ENCODE data around the gene MEGF6. TPM values are rescaled to one million over a fixed set of nuclear protein-coding genes. Genes with fewer than 3 reads are reported as not detected.

The MEGF6 gene
- total RNA-seq, 2 experiments from 2014 or later: 2.0 to 2.5 TPM

DNA sequence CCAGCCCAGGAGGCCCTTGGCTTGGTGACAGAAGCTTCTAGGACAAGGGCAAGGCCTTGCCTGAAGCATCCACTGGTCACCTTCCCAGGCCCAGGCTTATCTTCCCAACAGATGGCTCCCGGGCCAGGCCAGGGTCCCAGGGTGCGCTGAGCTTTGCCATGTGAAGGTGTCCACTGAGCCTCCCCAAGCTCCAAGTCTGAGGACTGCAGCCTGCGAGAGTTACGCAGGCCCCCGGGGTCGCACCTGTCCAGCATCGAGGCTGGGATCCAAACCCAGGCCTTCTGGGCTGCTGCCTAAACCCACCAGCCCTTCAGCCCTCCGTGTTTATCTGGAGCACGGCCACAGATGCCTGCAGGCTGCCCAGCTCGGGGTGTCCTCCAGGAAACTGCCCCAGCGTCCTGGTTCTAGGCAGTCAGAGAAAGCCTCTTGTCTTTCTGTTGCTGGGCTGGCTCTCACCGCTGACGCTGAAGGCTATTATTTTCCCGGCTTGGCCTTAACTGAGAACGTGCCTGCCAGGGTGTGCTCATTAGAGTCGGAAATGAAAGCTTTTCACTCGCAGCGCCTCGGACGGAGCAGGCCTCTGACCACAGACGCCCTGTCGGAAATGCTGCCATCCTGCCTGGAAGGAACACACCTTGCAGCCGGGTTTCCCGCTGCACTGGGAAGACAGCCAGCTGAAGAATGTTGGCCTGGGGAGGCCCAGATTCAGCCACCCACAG is 71.4 kb downstream of the MEGF6 start:
- no peak for DNase-seq
- no peak overlapping the region for H3K27ac Mint-ChIP-seq
- TF ChIP-seq CTCF (IDR thresholded peaks at IDR 0.05): no peak
- ATAC-seq: no peak
- H3K4me1 Mint-ChIP-seq (ENCODE audit: low read depth): peaks cover 3% of the 10 kb centered on the region
- POLR2A ChIA-PET: interaction anchor here (1.4 kb wide), 1 partner anchor 10 kb away, joined by 3 read pairs; no protein-coding TSS in a partner anchor
- H3K36me3 Mint-ChIP-seq (ENCODE audit: low read depth): no peaks in the 10 kb centered on the region
- H3K27me3 Mint-ChIP-seq: no peaks in the 10 kb centered on the region
- intact Hi-C loops (cut with micrococcal nuclease): no loop called here
- CTCF ChIA-PET: interaction anchor here (0.9 to 2.0 kb wide), 2 partner anchors 22 to 87 kb away, joined by 3 to 4 read pairs; no protein-coding TSS in a partner anchor
- no peaks in the 10 kb centered on the region for H3K9me3 Mint-ChIP-seq
- no peak overlapping the region for H3K4me3 Mint-ChIP-seq

- no peak overlapping the region for H3K4me3 Mint-ChIP-seq
- H3K36me3 Mint-ChIP-seq (ENCODE audit: low read depth): no peaks in the 10 kb centered on the region
- TF ChIP-seq CTCF (IDR thresholded peaks at IDR 0.05): no peak
- ChIA-PET POLR2A (no interaction called here), CTCF (interaction anchor here (0.8 kb wide), 1 partner anchor 47 kb away, joined by 3 read pairs; no protein-coding TSS in a partner anchor)
- H3K9me3 Mint-ChIP-seq: no peaks in the 10 kb centered on the region
- ATAC-seq (no peak), DNase-seq (no peak)
- intact Hi-C loops (cut with micrococcal nuclease): no loop called here
- H3K4me1 Mint-ChIP-seq (ENCODE audit: low read depth): peaks cover 3% of the 10 kb centered on the region
- H3K27ac Mint-ChIP-seq: no peak overlapping the region
- no peaks in the 10 kb centered on the region for H3K27me3 Mint-ChIP-seq
Measured at GRCh38 chr1:3537359-3537758, 73.9 kb downstream of the MEGF6 start.

DNA sequence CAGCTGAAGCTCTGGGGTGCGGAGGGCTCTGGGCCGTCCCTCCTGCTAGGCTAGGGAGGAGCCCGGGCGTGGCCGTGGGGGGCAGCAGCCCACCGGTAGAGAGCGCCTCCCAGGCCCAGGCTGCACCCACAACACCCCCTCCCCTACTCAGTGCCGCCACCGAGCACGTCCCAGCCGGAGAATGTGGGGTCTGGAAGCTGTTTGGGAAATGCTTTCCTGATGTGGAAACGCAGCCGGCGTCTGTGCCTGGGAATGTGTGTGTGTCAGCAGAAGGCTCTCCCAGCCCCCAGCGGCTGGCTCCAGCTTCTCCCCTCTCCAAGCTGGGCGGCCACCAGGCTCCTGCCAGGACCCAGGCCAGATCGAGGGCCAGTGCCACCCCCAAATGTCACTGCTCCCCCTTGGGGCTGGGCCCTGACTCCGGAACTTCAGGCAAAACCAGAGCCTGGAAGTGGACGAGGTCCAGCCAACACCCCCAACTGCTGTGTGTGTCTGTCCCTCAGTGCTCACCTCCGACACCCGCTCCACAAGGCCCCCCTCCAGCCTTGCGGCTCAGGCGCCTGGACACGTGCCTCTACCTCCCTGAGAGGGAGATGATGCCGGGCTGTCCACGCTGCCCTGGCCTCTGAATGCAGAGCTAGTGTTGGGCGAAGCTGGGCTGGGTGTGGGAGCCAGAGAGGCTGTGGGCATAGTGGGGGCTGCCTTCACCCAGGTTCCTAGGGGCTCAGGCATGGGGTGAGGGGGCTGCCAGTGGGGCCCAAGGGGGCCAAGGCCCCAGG is 74.7 kb downstream of the MEGF6 start:
- intact Hi-C loops (cut with micrococcal nuclease): no loop called here
- no peak overlapping the region for H3K4me3 Mint-ChIP-seq
- H3K4me1 Mint-ChIP-seq (ENCODE audit: low read depth): peaks cover 3% of the 10 kb centered on the region
- DNase-seq (no peak), ATAC-seq (no peak)
- POLR2A ChIA-PET: no interaction called here
- no peaks in the 10 kb centered on the region for H3K27me3 Mint-ChIP-seq
- H3K36me3 Mint-ChIP-seq (ENCODE audit: low read depth): no peaks in the 10 kb centered on the region
- TF ChIP-seq CTCF (IDR thresholded peaks at IDR 0.05): no peak
- H3K27ac Mint-ChIP-seq: no peak overlapping the region
- CTCF ChIA-PET: no interaction called here
- H3K9me3 Mint-ChIP-seq: no peaks in the 10 kb centered on the region

- intact Hi-C loops (cut with micrococcal nuclease): no loop called here
- DNase-seq: no peak
- ChIA-PET POLR2A (no interaction called here), CTCF (no interaction called here)
- H3K4me3 Mint-ChIP-seq: no peak overlapping the region
- no peak for ATAC-seq
- H3K27ac Mint-ChIP-seq: no peak overlapping the region
- no peak for TF ChIP-seq CTCF (IDR thresholded peaks at IDR 0.05)
- no peaks in the 10 kb centered on the region for H3K9me3 Mint-ChIP-seq
- H3K4me1 Mint-ChIP-seq (ENCODE audit: low read depth): peaks cover 5% of the 10 kb centered on the region
- H3K27me3 Mint-ChIP-seq: no peaks in the 10 kb centered on the region
- H3K36me3 Mint-ChIP-seq (ENCODE audit: low read depth): no peaks in the 10 kb centered on the region
Measured at GRCh38 chr1:3535732-3536131, 75.6 kb downstream of the MEGF6 start.

Measured in activated CD8-positive, alpha-beta T cell treated with anti-CD3 and anti-CD28 coated beads for 36 hours (primary cell).